Central memory CD8-positive, alpha-beta T cell (primary cell): Measurements from ENCODE around the gene TSPAN9.
A peak's percentile ranks its signal among the peaks of the same experiment; 100 is the strongest.

Source experiments
- ATAC-seq: fragments of 150-1000 bp; cut with Tn5 transposase; replicated peaks from 2 replicates; pipeline ENCODE4 v1.10.0; 2022; ENCODE audit warnings: mild to moderate bottlenecking, moderate FRiP score, moderate number of reproducible peaks; ENCODE audit not compliant: poor library complexity, severe bottlenecking; ENCODE audit errors: extremely low read depth
- DNase-seq, 2 donors: peaks; one replicate each; pipeline ENCODE4 v3.0.0; 2021; ENCODE audit warnings: low spot score in 2 of 2
- H3K27ac Mint-ChIP-seq: one replicate; pipeline ENCODE4 v1.8.0; 2022; ENCODE audit warnings: low read depth, mild to moderate bottlenecking, moderate library complexity, mixed read lengths
- H3K27me3 Mint-ChIP-seq: one replicate; pipeline ENCODE4 v1.8.0; 2022; ENCODE audit warnings: mixed read lengths
- H3K36me3 Mint-ChIP-seq: one replicate; pipeline ENCODE4 v1.8.0; 2022; ENCODE audit warnings: mild to moderate bottlenecking, moderate library complexity, mixed read lengths; ENCODE audit not compliant: insufficient read depth
- H3K4me1 Mint-ChIP-seq: one replicate; pipeline ENCODE4 v1.8.0; 2022; ENCODE audit warnings: mixed read lengths
- H3K4me3 Mint-ChIP-seq: one replicate; pipeline ENCODE4 v1.8.0; 2022; ENCODE audit warnings: mild to moderate bottlenecking, moderate library complexity, mixed read lengths
- H3K9me3 Mint-ChIP-seq: one replicate; pipeline ENCODE4 v1.8.0; 2022; ENCODE audit warnings: mixed read lengths

TSPAN9 gene

GRCh38 chr12:3071710-3072109 lies 5.5 kb upstream of the TSPAN9 start:
- Mint-ChIP-seq H3K9me3 (no peaks in the 10 kb centered on the region), H3K4me3 (no peak overlapping the region), H3K27ac (no peak overlapping the region), H3K36me3 (peaks cover 9% of the 10 kb centered on the region), H3K4me1 (no peaks in the 10 kb centered on the region), H3K27me3 (peaks cover 43% of the 10 kb centered on the region)
- no peak for ATAC-seq
- DNase-seq: no peak

- Mint-ChIP-seq H3K4me3 (no peak overlapping the region), H3K27me3 (peaks cover 24% of the 10 kb centered on the region), H3K4me1 (peaks cover 7% of the 10 kb centered on the region)
Observed at GRCh38 chr12:3073438-3074250, 3.5 kb upstream of the TSPAN9 start.

GRCh38 chr12:3075315-3075714 lies 1.9 kb upstream of the TSPAN9 start:
- DNase-seq: no peak
- Mint-ChIP-seq H3K27me3 (peaks cover 8% of the 10 kb centered on the region), H3K4me1 (peaks cover 7% of the 10 kb centered on the region), H3K27ac (no peak overlapping the region), H3K4me3 (peak overlapping the region; percentile 81), H3K9me3 (no peaks in the 10 kb centered on the region), H3K36me3 (peaks cover 9% of the 10 kb centered on the region)
- no peak for ATAC-seq

More at GRCh38 chr12:3073438-3074250, 3.5 kb upstream of the TSPAN9 start:
- peak; percentile 71 to 74 for DNase-seq
- Mint-ChIP-seq H3K27ac (no peak overlapping the region), H3K36me3 (peaks cover 9% of the 10 kb centered on the region), H3K9me3 (no peaks in the 10 kb centered on the region)
- peak; percentile 67 for ATAC-seq

GRCh38 chr12:3077572-3078081 lies 448 bp downstream of the TSPAN9 start:
- DNase-seq: no peak
- H3K4me3 Mint-ChIP-seq: peak overlapping the region; percentile 75
- H3K9me3 Mint-ChIP-seq: no peaks in the 10 kb centered on the region
- H3K4me1 Mint-ChIP-seq: peaks cover 7% of the 10 kb centered on the region
- H3K27me3 Mint-ChIP-seq: peaks cover 8% of the 10 kb centered on the region
- no peak overlapping the region for H3K27ac Mint-ChIP-seq
- ATAC-seq: peak; percentile 22
- H3K36me3 Mint-ChIP-seq: peaks cover 8% of the 10 kb centered on the region

- peak overlapping the region; percentile 75 for H3K4me3 Mint-ChIP-seq
- H3K27me3 Mint-ChIP-seq: peaks cover 8% of the 10 kb centered on the region
- no peaks in the 10 kb centered on the region for H3K9me3 Mint-ChIP-seq
- H3K36me3 Mint-ChIP-seq: peaks cover 8% of the 10 kb centered on the region
- ATAC-seq (no peak), DNase-seq (no peak)
- no peak overlapping the region for H3K27ac Mint-ChIP-seq
- peaks cover 7% of the 10 kb centered on the region for H3K4me1 Mint-ChIP-seq
Observed at GRCh38 chr12:3078086-3078820, 1.1 kb downstream of the TSPAN9 start.

GRCh38 chr12:3081091-3081490 lies 3.9 kb downstream of the TSPAN9 start:
- Mint-ChIP-seq H3K4me3 (no peak overlapping the region), H3K9me3 (no peaks in the 10 kb centered on the region), H3K4me1 (peaks cover 7% of the 10 kb centered on the region), H3K36me3 (peaks cover 2% of the 10 kb centered on the region), H3K27ac (no peak overlapping the region), H3K27me3 (no peaks in the 10 kb centered on the region)
- ATAC-seq (no peak), DNase-seq (no peak)

- Mint-ChIP-seq H3K4me3 (no peak overlapping the region), H3K27me3 (no peaks in the 10 kb centered on the region), H3K9me3 (no peaks in the 10 kb centered on the region)
Observed at GRCh38 chr12:3081886-3082285, 4.7 kb downstream of the TSPAN9 start.

GRCh38 chr12:3083241-3083920 lies 6.2 kb downstream of the TSPAN9 start:
- H3K36me3 Mint-ChIP-seq: no peaks in the 10 kb centered on the region

More at GRCh38 chr12:3081886-3082285, 4.7 kb downstream of the TSPAN9 start:
- Mint-ChIP-seq H3K4me1 (peaks cover 7% of the 10 kb centered on the region), H3K27ac (no peak overlapping the region), H3K36me3 (no peaks in the 10 kb centered on the region)
- no peak for DNase-seq
- ATAC-seq: no peak

GRCh38 chr12:3083921-3084347 lies 6.8 kb downstream of the TSPAN9 start:
- DNase-seq (no peak), ATAC-seq (no peak)
- H3K4me1 Mint-ChIP-seq: no peaks in the 10 kb centered on the region
- no peaks in the 10 kb centered on the region for H3K9me3 Mint-ChIP-seq
- H3K27ac Mint-ChIP-seq: no peak overlapping the region
- H3K4me3 Mint-ChIP-seq: no peak overlapping the region
- H3K36me3 Mint-ChIP-seq: no peaks in the 10 kb centered on the region
- H3K27me3 Mint-ChIP-seq: no peaks in the 10 kb centered on the region

More at GRCh38 chr12:3083241-3083920, 6.2 kb downstream of the TSPAN9 start:
- DNase-seq (no peak), ATAC-seq (no peak)
- Mint-ChIP-seq H3K4me3 (no peak overlapping the region), H3K4me1 (peaks cover 2% of the 10 kb centered on the region), H3K9me3 (no peaks in the 10 kb centered on the region), H3K27ac (no peak overlapping the region), H3K27me3 (no peaks in the 10 kb centered on the region)

GRCh38 chr12:3084742-3085141 lies 7.6 kb downstream of the TSPAN9 start:
- Mint-ChIP-seq H3K27me3 (no peaks in the 10 kb centered on the region), H3K4me1 (no peaks in the 10 kb centered on the region), H3K36me3 (no peaks in the 10 kb centered on the region), H3K4me3 (no peak overlapping the region), H3K27ac (no peak overlapping the region), H3K9me3 (no peaks in the 10 kb centered on the region)
- no peak for ATAC-seq
- no peak for DNase-seq

GRCh38 chr12:3085341-3086139 lies 8.4 kb downstream of the TSPAN9 start:
- DNase-seq (no peak), ATAC-seq (no peak)
- no peaks in the 10 kb centered on the region for H3K27me3 Mint-ChIP-seq
- no peaks in the 10 kb centered on the region for H3K9me3 Mint-ChIP-seq
- no peaks in the 10 kb centered on the region for H3K4me1 Mint-ChIP-seq
- no peak overlapping the region for H3K27ac Mint-ChIP-seq
- H3K36me3 Mint-ChIP-seq: no peaks in the 10 kb centered on the region
- no peak overlapping the region for H3K4me3 Mint-ChIP-seq

GRCh38 chr12:3086211-3086610 lies 9.0 kb downstream of the TSPAN9 start:
- Mint-ChIP-seq H3K9me3 (no peaks in the 10 kb centered on the region), H3K36me3 (no peaks in the 10 kb centered on the region), H3K27me3 (no peaks in the 10 kb centered on the region), H3K27ac (no peak overlapping the region), H3K4me3 (no peak overlapping the region), H3K4me1 (no peaks in the 10 kb centered on the region)
- DNase-seq (no peak), ATAC-seq (no peak)
